ENCODE data around the gene KLHL3.

GRCh38 chr5:137753691-137754187 is 17.9 kb upstream of the KLHL3 start:
- no peak for TF ChIP-seq ZNF701 (tag by site-specific recombination; IDR thresholded peaks at IDR 0.05)
- TF ChIP-seq, protein P1, sequence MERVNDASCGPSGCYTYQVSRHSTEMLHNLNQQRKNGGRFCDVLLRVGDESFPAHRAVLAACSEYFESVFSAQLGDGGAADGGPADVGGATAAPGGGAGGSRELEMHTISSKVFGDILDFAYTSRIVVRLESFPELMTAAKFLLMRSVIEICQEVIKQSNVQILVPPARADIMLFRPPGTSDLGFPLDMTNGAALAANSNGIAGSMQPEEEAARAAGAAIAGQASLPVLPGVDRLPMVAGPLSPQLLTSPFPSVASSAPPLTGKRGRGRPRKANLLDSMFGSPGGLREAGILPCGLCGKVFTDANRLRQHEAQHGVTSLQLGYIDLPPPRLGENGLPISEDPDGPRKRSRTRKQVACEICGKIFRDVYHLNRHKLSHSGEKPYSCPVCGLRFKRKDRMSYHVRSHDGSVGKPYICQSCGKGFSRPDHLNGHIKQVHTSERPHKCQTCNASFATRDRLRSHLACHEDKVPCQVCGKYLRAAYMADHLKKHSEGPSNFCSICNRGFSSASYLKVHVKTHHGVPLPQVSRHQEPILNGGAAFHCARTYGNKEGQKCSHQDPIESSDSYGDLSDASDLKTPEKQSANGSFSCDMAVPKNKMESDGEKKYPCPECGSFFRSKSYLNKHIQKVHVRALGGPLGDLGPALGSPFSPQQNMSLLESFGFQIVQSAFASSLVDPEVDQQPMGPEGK (tag by site-specific recombination; IDR thresholded peaks at IDR 0.05): no peak
- no peak for TF ChIP-seq ZNF645 (tag by site-specific recombination; IDR thresholded peaks at IDR 0.05)
- TF ChIP-seq, protein P2, sequence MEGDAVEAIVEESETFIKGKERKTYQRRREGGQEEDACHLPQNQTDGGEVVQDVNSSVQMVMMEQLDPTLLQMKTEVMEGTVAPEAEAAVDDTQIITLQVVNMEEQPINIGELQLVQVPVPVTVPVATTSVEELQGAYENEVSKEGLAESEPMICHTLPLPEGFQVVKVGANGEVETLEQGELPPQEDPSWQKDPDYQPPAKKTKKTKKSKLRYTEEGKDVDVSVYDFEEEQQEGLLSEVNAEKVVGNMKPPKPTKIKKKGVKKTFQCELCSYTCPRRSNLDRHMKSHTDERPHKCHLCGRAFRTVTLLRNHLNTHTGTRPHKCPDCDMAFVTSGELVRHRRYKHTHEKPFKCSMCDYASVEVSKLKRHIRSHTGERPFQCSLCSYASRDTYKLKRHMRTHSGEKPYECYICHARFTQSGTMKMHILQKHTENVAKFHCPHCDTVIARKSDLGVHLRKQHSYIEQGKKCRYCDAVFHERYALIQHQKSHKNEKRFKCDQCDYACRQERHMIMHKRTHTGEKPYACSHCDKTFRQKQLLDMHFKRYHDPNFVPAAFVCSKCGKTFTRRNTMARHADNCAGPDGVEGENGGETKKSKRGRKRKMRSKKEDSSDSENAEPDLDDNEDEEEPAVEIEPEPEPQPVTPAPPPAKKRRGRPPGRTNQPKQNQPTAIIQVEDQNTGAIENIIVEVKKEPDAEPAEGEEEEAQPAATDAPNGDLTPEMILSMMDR (tag by site-specific recombination; IDR thresholded peaks at IDR 0.05): peak; percentile 17; the same call in 1 of the 2 replicates
